Right lung (tissue), 5 donors: Measurements from ENCODE around the gene PTCH1. TPM values are rescaled to one million over a fixed set of nuclear protein-coding genes. Genes with fewer than 3 reads are reported as not detected.

Experiments used
- DNase-seq, 2 donors: peaks; one replicate each; pipeline ENCODE4 v3.0.0-alpha.2; 2013
- polyA plus RNA-seq, 5 donors: library from polyadenylated mRNA; unstranded; fragments of 120-200 nt; gene quantifications; one replicate each; pipeline versions ENCODE4 v1.2.1 to v1.2.3, GENCODE V29; 2013; ENCODE audit warnings: inconsistent platforms in 1 of 5, low replicate concordance in 1 of 5; ENCODE audit not compliant: insufficient read length in 5 of 5, insufficient read depth in 1 of 5

The PTCH1 gene
- polyA plus RNA-seq, 5 donors = 65.5 to 101 (median 76.8) TPM

- no peak for DNase-seq
These were observed 14.5 kb downstream of the PTCH1 start for GRCh38 chr9:95502248-95502647.

GRCh38 chr9:95499847-95500246 is 16.9 kb downstream of the PTCH1 start:
- DNase-seq = no peak

- DNase-seq = no peak
These were observed 17.6 kb downstream of the PTCH1 start for GRCh38 chr9:95499046-95499676.

GRCh38 chr9:95498641-95499040 is 18.1 kb downstream of the PTCH1 start:
- no peak for DNase-seq

- peak; percentile 87 to 92 for DNase-seq
These were observed 19.0 kb downstream of the PTCH1 start for GRCh38 chr9:95497772-95498171.

GRCh38 chr9:95496687-95497086 is 20.1 kb downstream of the PTCH1 start:
- DNase-seq = no peak

- DNase-seq = no peak
These were observed 20.8 kb downstream of the PTCH1 start for GRCh38 chr9:95495961-95496360.

- DNase-seq = no peak
These were observed 21.2 kb downstream of the PTCH1 start for GRCh38 chr9:95495529-95495928.

GRCh38 chr9:95494416-95495371 is 22.1 kb downstream of the PTCH1 start:
- DNase-seq = no peak

GRCh38 chr9:95494022-95494415 is 22.8 kb downstream of the PTCH1 start:
- DNase-seq = no peak

GRCh38 chr9:95493402-95493801 is 23.4 kb downstream of the PTCH1 start:
- DNase-seq = no peak

- DNase-seq = no peak
These were observed 25.0 kb downstream of the PTCH1 start for GRCh38 chr9:95491543-95492320.

- no peak for DNase-seq
These were observed 27.8 kb downstream of the PTCH1 start for GRCh38 chr9:95488954-95489353.

GRCh38 chr9:95486318-95486717 is 30.5 kb downstream of the PTCH1 start:
- DNase-seq = no peak

- no peak for DNase-seq
These were observed 32.5 kb downstream of the PTCH1 start for GRCh38 chr9:95484225-95484624.

GRCh38 chr9:95483431-95483830 is 33.3 kb downstream of the PTCH1 start:
- DNase-seq = no peak

- DNase-seq = no peak
These were observed 34.1 kb downstream of the PTCH1 start for GRCh38 chr9:95482621-95483020.

GRCh38 chr9:95481000-95481399 is 35.8 kb downstream of the PTCH1 start:
- DNase-seq = no peak

- no peak for DNase-seq
These were observed 36.4 kb downstream of the PTCH1 start for GRCh38 chr9:95480346-95480745.

GRCh38 chr9:95479330-95479729 is 37.4 kb downstream of the PTCH1 start:
- no peak for DNase-seq

- no peak for DNase-seq
These were observed 38.4 kb downstream of the PTCH1 start for GRCh38 chr9:95478335-95478734.

GRCh38 chr9:95477885-95478284 is 38.9 kb downstream of the PTCH1 start:
- no peak for DNase-seq
